Fibroblast of gingiva (primary cell): ENCODE results near the gene PDK1.
"Not testable (repeated sequence)": the region's sequence is repeated elsewhere in the genome, so short reads cannot be mapped to it uniquely, and the experiment has no call there.

Experiments
- DNase-seq: peaks from one replicate; pipeline ENCODE4 v3.0.0-alpha.2; 2011; ENCODE audit warnings: low read depth

Gene PDK1

GRCh38 chr2:172555522-172556283, at the start of gene PDK1:
PDK1 (plus strand) TSS chr2:172556090; CDS start chr2:172556151, 61 bp downstream.
- DNase-seq = peak; percentile 91

GRCh38 chr2:172507199-172507598, 48.7 kb upstream of the PDK1 start:
- no peak for DNase-seq

GRCh38 chr2:172510088-172510487, 45.8 kb upstream of the PDK1 start:
- DNase-seq = no peak

- DNase-seq = no peak
Observed at GRCh38 chr2:172510548-172510947, 45.3 kb upstream of the PDK1 start.

GRCh38 chr2:172512810-172513523, 42.9 kb upstream of the PDK1 start:
- no peak for DNase-seq

GRCh38 chr2:172513524-172513900, 42.4 kb upstream of the PDK1 start:
- no peak for DNase-seq

GRCh38 chr2:172513935-172514586, 41.8 kb upstream of the PDK1 start:
- DNase-seq = no peak

- DNase-seq = peak; percentile 91
Observed at GRCh38 chr2:172516299-172516698, 39.6 kb upstream of the PDK1 start.

- no peak for DNase-seq
Observed at GRCh38 chr2:172518995-172519394, 36.9 kb upstream of the PDK1 start.

GRCh38 chr2:172525601-172526000, 30.3 kb upstream of the PDK1 start:
- no peak for DNase-seq

- DNase-seq = no peak
Observed at GRCh38 chr2:172531309-172531708, 24.6 kb upstream of the PDK1 start.

- DNase-seq = not testable (repeated sequence)
Observed at GRCh38 chr2:172532461-172532860, 23.4 kb upstream of the PDK1 start.

GRCh38 chr2:172533687-172534086, 22.2 kb upstream of the PDK1 start:
- DNase-seq = no peak

- DNase-seq = no peak
Observed at GRCh38 chr2:172535119-172535518, 20.8 kb upstream of the PDK1 start.

GRCh38 chr2:172537851-172538250, 18.0 kb upstream of the PDK1 start:
- not testable (repeated sequence) for DNase-seq

GRCh38 chr2:172539767-172540166, 16.1 kb upstream of the PDK1 start:
- DNase-seq = no peak

- DNase-seq = no peak
Observed at GRCh38 chr2:172540421-172540820, 15.5 kb upstream of the PDK1 start.

GRCh38 chr2:172545408-172546075, 10.3 kb upstream of the PDK1 start:
- peak; percentile 13 for DNase-seq

- DNase-seq = no peak
Observed at GRCh38 chr2:172549131-172549530, 6.8 kb upstream of the PDK1 start.

GRCh38 chr2:172549802-172550201, 6.1 kb upstream of the PDK1 start:
- DNase-seq = not testable (repeated sequence)

GRCh38 chr2:172550419-172550818, 5.5 kb upstream of the PDK1 start:
- DNase-seq = no peak

GRCh38 chr2:172551271-172551670, 4.6 kb upstream of the PDK1 start:
- peak; percentile 38 for DNase-seq
